ENCODE measurements around the gene CEP72.

CEP72 gene

DNA sequence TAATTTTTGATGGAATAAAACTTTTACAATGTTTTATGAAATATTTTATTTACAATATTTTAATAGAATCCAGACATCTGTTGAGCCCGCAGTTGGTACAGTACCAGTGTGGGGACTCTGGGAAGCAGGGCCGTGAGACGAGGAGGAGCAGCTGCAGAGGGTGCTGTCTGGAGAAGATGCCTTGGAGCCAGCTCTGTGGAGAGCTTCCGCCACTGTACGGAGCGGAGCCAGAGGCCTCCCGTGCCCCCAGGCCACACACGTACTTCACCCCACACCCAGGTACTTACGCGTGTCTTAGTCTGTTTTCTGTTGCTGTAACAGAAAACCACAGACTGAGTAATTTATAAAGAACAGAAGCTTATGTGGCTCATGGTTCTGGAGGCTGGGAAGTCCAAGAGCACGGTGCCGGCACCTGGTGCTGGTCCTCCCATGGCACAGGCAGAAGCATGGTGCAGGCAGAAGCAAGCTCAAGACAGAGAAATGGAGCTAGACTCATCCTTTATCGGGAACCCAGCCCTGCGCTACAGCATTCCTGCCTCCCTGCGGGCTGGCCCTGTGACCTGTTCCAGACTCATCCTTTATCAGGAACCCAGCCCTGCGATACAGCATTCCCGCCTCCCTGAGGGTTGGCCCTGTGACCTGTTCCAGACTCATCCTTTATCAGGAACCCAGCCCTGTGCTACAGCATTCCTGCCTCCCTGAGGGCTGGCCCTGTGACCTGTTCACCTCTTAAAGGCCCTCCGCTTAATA lies 23.3 kb downstream of the CEP72 start:
- no peak overlapping the region for H3K4me3 ChIP-seq (ENCODE audit: low read length)
- H3K27me3 ChIP-seq (ENCODE audit: control insufficient read depth, insufficient read depth, low read length), result no peaks in the 10 kb centered on the region
- no peaks in the 10 kb centered on the region for H3K9me3 ChIP-seq (replicated peaks; ENCODE audit: low read length)
- peaks cover 29% of the 10 kb centered on the region for H3K36me3 ChIP-seq (ENCODE audit: insufficient read depth, low read length)
- no peak overlapping the region for H3K9ac ChIP-seq (ENCODE audit: low read depth, low read length)
- H3K4me2 ChIP-seq (ENCODE audit: low read length), result no peak overlapping the region
- H3K4me1 ChIP-seq (ENCODE audit: control insufficient read depth, insufficient read depth, low read length), result no peaks in the 10 kb centered on the region

DNA sequence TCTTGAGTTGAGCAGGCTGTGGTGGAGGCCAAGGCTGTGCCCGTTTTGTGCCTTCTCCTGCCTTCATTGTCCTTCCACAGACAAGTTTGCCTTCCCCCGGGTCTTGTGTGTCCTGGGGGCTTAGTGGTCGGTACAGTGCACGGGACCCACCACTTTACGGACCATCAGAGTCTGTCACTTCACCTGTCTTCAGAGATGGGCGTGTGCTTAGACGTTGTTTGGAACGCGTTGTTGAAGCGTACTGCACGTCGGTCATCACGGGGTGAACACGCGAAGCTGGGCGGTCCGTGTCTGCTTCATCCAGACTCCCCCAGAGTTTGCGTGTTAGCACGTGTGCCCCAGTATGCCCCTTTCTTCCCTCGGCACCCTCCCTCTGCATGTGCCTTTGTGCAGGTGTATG lies 24.8 kb downstream of the CEP72 start:
- H3K36me3 ChIP-seq (ENCODE audit: insufficient read depth, low read length), result peaks cover 33% of the 10 kb centered on the region
- H3K4me1 ChIP-seq (ENCODE audit: control insufficient read depth, insufficient read depth, low read length), result no peaks in the 10 kb centered on the region
- H3K9ac ChIP-seq (ENCODE audit: low read depth, low read length), result no peak overlapping the region
- H3K4me2 ChIP-seq (ENCODE audit: low read length), result no peak overlapping the region
- no peak overlapping the region for H3K4me3 ChIP-seq (ENCODE audit: low read length)
- no peaks in the 10 kb centered on the region for H3K27me3 ChIP-seq (ENCODE audit: control insufficient read depth, insufficient read depth, low read length)
- H3K9me3 ChIP-seq (replicated peaks; ENCODE audit: low read length), result no peaks in the 10 kb centered on the region

DNA sequence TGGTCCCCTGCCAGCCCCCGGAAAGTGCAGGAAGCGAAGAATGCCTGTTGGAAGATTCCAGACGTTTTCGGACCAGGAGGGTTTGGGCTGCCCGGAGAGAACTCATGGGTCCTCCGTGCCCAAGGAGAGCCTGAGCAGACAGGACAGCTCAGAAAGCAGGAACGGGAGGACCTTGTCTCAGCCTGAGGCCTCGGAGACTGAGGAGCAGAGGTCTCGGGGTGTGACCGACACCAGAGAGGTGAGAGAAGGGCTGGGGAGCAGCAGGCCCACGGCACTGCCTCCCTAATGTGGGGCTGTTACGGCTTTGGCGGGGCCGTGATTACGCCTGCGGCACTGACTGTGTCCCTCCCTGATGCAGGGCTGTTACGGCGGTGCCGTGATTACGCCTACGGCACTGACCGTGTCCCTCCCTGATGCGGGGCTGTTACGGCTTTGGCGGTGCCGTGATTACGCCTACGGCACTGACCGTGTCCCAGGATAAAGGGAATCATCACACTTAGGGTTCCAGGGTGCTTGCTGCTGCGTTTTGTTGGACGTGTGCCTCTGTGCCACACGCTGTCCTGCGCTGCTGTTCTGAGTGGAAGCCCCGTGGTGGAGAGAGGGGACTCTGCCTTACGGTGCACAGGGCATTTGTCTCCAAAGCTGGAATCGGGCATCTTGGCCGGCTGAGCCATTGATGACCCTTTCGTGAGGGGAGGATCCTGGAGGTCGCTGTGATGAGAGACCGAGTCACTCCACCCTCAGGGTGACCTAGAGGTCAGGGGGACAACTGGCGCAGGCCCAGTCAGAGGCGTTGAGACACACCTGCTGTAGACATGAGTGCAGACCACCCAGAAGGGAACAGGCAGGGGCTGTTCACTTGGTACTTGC lies 25.7 kb downstream of the CEP72 start:
- Histone ChIP-seq H3K36me3 (ENCODE audit: insufficient read depth, low read length) (peaks cover 33% of the 10 kb centered on the region), H3K9me3 (replicated peaks; ENCODE audit: low read length) (no peaks in the 10 kb centered on the region), H3K4me3 (ENCODE audit: low read length) (no peak overlapping the region), H3K4me1 (ENCODE audit: control insufficient read depth, insufficient read depth, low read length) (no peaks in the 10 kb centered on the region), H3K4me2 (ENCODE audit: low read length) (no peak overlapping the region), H3K27me3 (ENCODE audit: control insufficient read depth, insufficient read depth, low read length) (no peaks in the 10 kb centered on the region), H3K9ac (ENCODE audit: low read depth, low read length) (no peak overlapping the region)

DNA sequence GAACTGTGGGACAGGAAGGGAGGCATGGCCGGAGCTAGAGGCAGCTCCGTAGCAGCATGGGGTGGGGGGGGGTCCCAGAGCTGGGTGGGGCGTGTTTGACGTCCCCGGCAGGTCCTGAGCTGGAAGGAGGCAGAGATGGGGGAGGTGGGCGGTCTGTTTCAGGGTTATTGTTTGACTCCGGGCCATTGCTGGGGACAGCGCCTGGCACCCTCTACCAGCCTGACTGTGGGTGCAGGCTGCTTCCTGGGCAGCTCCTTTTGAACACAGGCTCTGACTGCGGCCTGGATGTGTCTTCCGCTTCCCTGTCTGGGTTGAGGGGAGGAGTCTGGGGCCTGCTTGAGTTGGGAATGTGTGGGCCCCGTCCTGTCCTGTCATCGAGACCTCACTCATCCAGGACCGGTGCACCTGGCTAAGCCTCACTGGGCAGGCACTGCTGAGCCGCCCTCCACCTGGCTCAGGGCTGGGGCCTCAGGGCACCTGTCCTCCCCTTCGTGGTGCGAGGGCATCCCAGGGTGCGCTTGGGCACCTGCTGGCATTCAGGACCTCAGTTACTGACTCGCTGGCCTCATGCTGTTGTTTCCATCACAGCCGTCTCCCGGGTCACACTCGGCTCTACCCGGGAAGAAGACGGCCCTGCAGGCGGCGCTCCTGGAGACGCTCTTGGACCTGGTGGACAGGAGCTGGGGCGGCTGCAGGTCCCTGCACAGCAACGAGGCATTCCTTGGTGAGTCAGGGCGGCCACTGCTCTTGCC lies 26.5 kb downstream of the CEP72 start:
- Histone ChIP-seq H3K9ac (ENCODE audit: low read depth, low read length) (no peak overlapping the region), H3K4me2 (ENCODE audit: low read length) (no peak overlapping the region), H3K4me1 (ENCODE audit: control insufficient read depth, insufficient read depth, low read length) (no peaks in the 10 kb centered on the region), H3K9me3 (replicated peaks; ENCODE audit: low read length) (no peaks in the 10 kb centered on the region), H3K27me3 (ENCODE audit: control insufficient read depth, insufficient read depth, low read length) (no peaks in the 10 kb centered on the region), H3K4me3 (ENCODE audit: low read length) (no peak overlapping the region), H3K36me3 (ENCODE audit: insufficient read depth, low read length) (peaks cover 33% of the 10 kb centered on the region)

DNA sequence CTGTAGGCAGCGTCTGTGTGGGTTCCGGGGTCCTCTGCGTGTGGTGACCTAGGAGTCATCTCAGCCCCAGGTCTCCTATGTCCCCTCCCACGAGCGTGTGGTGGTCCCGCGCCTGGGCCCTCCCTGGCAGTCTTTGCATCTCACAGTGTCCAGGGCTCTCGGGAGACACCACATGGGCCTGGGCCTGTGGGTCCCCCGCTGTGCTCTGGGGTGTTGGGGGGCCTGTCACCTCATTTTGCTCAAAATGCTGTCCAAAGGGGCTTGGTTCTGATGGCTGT lies 27.1 kb downstream of the CEP72 start:
- Histone ChIP-seq H3K9ac (ENCODE audit: low read depth, low read length) (no peak overlapping the region), H3K36me3 (ENCODE audit: insufficient read depth, low read length) (peaks cover 33% of the 10 kb centered on the region), H3K27me3 (ENCODE audit: control insufficient read depth, insufficient read depth, low read length) (no peaks in the 10 kb centered on the region)

DNA sequence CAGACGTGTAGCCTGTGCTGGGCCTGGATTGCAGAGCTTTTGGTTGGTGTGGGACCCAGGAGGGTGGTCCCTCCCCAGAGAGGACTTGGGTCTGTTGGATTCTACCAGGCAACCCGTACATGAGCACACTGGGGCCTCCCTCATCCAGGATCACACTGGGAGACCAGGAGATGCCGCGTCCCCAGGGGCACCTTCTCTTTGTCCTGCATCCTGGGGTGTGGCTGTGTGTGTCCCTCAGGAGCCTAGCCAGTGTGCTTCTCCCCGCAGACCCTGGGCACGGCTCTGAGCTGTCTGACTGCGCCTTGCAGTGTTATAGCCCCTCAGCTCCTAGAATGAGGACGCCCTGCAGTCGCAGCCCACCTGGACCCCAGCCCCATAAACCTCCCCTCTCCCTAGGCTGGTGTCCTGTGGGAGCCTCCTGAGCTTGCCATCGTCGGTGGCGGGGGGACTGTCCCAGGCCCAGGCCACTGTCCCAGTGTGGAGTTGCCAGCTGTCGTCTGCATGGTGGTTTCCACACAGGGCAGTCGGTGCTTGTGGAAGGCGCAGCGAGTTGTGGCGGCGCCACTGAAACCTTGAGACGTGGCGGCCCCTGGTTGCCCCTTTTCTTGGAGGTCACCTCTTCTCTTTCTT lies 27.6 kb downstream of the CEP72 start:
- Histone ChIP-seq H3K4me1 (ENCODE audit: control insufficient read depth, insufficient read depth, low read length) (peaks cover 5% of the 10 kb centered on the region), H3K4me2 (ENCODE audit: low read length) (no peak overlapping the region), H3K9ac (ENCODE audit: low read depth, low read length) (no peak overlapping the region), H3K4me3 (ENCODE audit: low read length) (no peak overlapping the region), H3K36me3 (ENCODE audit: insufficient read depth, low read length) (peaks cover 33% of the 10 kb centered on the region), H3K9me3 (replicated peaks; ENCODE audit: low read length) (no peaks in the 10 kb centered on the region), H3K27me3 (ENCODE audit: control insufficient read depth, insufficient read depth, low read length) (no peaks in the 10 kb centered on the region)

More for the DNA sequence above, 27.1 kb downstream of the CEP72 start:
- Histone ChIP-seq H3K4me2 (ENCODE audit: low read length) (no peak overlapping the region), H3K4me1 (ENCODE audit: control insufficient read depth, insufficient read depth, low read length) (no peaks in the 10 kb centered on the region), H3K4me3 (ENCODE audit: low read length) (no peak overlapping the region), H3K9me3 (replicated peaks; ENCODE audit: low read length) (no peaks in the 10 kb centered on the region)

DNA sequence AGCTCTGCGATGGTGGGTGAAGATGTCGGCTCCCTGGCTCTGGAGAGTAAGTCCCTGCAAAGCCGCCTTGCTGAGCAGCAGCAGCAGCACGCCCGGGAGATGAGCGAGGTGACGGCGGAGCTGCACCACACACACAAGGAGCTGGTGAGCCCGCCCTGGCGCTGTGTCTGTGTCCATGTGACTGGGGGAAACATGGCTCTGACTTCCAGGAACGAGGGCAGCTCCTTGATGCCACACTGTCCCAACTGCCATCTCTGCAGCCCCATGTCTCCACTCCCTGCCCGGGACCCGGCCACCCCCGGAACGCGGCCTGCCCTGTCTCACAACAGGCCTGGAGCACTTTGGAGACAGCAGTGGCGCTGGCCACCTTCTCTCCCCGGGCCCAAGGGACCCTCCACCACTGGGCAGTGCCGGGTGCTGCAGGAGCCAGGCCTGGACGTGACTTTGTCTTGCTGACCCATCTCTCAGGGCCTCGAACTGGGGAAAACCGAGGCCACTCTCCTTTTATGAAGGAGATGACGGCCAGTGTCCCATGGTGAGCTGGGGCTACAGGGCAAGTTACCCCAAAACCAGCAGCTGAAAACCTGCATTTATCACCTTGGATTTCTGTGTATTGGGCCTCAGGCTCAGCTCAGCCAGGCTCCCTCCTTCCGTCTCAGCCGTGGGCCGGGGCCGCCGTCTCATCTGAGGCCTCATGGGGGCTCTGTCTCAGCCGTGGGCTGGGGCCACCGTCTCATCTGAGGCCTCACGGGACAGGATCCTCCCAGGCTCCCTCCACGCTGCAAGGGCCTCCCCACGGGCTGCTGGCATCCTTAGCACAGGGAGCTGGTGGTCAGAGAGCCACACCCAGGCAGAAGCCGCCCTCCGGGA lies 28.6 kb downstream of the CEP72 start:
- Histone ChIP-seq H3K36me3 (ENCODE audit: insufficient read depth, low read length) (peaks cover 29% of the 10 kb centered on the region), H3K4me2 (ENCODE audit: low read length) (no peak overlapping the region), H3K4me1 (ENCODE audit: control insufficient read depth, insufficient read depth, low read length) (peaks cover 5% of the 10 kb centered on the region), H3K27me3 (ENCODE audit: control insufficient read depth, insufficient read depth, low read length) (no peaks in the 10 kb centered on the region), H3K9ac (ENCODE audit: low read depth, low read length) (no peak overlapping the region), H3K4me3 (ENCODE audit: low read length) (no peak overlapping the region), H3K9me3 (replicated peaks; ENCODE audit: low read length) (no peaks in the 10 kb centered on the region)

DNA sequence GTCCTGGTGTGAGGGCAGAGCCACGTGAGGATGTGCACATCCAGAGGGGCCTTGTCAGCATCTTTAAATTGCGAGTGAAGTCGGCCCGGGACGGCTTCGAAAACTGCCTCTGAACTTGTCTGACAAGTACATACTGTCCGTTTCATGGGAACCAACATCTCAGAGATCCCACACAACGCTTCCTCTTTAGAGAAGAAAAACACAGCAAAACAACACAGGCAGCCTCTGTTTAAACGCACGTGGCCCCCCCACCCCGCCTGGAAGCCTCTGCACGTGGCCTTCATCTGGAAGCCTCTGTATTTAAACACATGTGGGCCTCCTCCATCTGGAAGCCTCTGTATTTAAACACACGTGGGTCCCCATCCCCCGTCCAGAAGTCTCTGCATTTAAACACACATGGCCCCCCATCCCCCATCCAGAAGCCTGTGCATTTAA lies 29.2 kb downstream of the CEP72 start:
- H3K4me3 ChIP-seq (ENCODE audit: low read length), result no peak overlapping the region
- H3K9ac ChIP-seq (ENCODE audit: low read depth, low read length), result no peak overlapping the region
- no peaks in the 10 kb centered on the region for H3K27me3 ChIP-seq (ENCODE audit: control insufficient read depth, insufficient read depth, low read length)
- H3K9me3 ChIP-seq (replicated peaks; ENCODE audit: low read length), result no peaks in the 10 kb centered on the region
- H3K4me2 ChIP-seq (ENCODE audit: low read length), result no peak overlapping the region
- peaks cover 5% of the 10 kb centered on the region for H3K4me1 ChIP-seq (ENCODE audit: control insufficient read depth, insufficient read depth, low read length)
- H3K36me3 ChIP-seq (ENCODE audit: insufficient read depth, low read length), result peaks cover 24% of the 10 kb centered on the region

DNA sequence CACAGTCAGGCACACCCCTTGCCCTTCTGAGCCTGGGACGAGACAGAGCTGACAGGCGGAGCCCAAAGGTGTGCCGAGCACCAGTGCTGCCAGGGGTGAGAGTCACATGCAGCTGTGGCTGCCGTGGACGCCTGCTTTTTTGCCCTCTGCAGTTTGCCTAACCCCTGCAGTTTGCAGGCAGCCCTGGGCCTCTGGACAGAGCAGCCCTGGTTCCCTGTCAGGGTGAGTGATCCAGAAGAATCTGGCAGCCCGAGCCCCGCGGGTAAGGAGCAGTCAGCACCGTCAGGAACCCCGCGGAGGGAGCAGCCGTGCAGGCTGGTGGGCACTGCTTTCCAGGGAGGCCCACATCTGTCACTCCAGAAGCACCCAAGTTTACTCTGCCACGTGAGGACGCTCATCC lies 30.3 kb downstream of the CEP72 start:
- H3K36me3 ChIP-seq (ENCODE audit: insufficient read depth, low read length), result peaks cover 32% of the 10 kb centered on the region
- no peaks in the 10 kb centered on the region for H3K27me3 ChIP-seq (ENCODE audit: control insufficient read depth, insufficient read depth, low read length)
- no peak overlapping the region for H3K9ac ChIP-seq (ENCODE audit: low read depth, low read length)

DNA sequence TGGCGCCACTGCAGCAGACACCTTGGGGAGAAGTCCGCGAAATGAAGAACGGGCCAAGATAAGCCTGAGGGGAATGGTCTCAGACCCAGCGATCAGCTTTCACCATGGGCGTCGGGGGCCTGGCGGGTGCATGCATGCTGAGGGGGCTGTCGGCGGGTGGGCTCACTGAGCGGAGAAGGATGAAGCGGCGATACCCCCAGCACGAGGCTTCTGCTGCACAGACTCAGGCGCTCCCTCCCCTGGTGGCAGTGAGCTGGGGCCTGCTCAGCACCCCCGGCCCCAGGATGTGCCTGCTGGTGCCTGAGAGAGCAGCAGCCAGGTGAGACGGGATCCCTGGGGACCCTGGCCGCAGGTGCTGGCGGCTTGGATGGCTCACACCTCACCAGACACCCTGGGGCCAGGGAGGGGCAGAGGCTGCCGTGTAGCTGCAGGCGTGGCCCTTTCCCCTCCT lies 31.2 kb downstream of the CEP72 start:
- Histone ChIP-seq H3K4me3 (ENCODE audit: low read length) (no peak overlapping the region), H3K4me2 (ENCODE audit: low read length) (no peak overlapping the region), H3K9ac (ENCODE audit: low read depth, low read length) (no peak overlapping the region), H3K9me3 (replicated peaks; ENCODE audit: low read length) (no peaks in the 10 kb centered on the region), H3K4me1 (ENCODE audit: control insufficient read depth, insufficient read depth, low read length) (peaks cover 5% of the 10 kb centered on the region), H3K36me3 (ENCODE audit: insufficient read depth, low read length) (peaks cover 34% of the 10 kb centered on the region), H3K27me3 (ENCODE audit: control insufficient read depth, insufficient read depth, low read length) (no peaks in the 10 kb centered on the region)

More for the DNA sequence above, 30.3 kb downstream of the CEP72 start:
- no peak overlapping the region for H3K4me3 ChIP-seq (ENCODE audit: low read length)
- H3K4me2 ChIP-seq (ENCODE audit: low read length), result no peak overlapping the region
- no peaks in the 10 kb centered on the region for H3K9me3 ChIP-seq (replicated peaks; ENCODE audit: low read length)
- H3K4me1 ChIP-seq (ENCODE audit: control insufficient read depth, insufficient read depth, low read length), result peaks cover 5% of the 10 kb centered on the region
